Measurements from ENCODE around the gene KRT2. TPM values are rescaled to one million over a fixed set of nuclear protein-coding genes. Genes with fewer than 3 reads are reported as not detected.

KRT2 gene
- total and polyA plus RNA-seq, 10 of the 15 experiments (the other 5 are each of a cell fraction or from before 2014, with no cell fraction given): 0.08 to 0.12 TPM; not detected in 8

- BruUV-seq (replicated peaks): no TSS peak
- ChIA-PET SMC1A (ENCODE audit: uncharacterized antibody, unreplicated experiment) (no interaction called here), RAD21 (ENCODE audit: unreplicated experiment) (no interaction called here), CTCF (no interaction called here), POLR2A (no interaction called here)
- in situ Hi-C loops (cut with MboI): no loop called here
- H3K79me2 ChIP-seq (ENCODE audit: control insufficient read depth, insufficient read depth, low read length): no peaks in the 10 kb centered on the region
- H2AFZ ChIP-seq (ENCODE audit: control insufficient read depth, low read depth, low read length): no peak overlapping the region
- H3K27ac ChIP-seq (ENCODE audit: control insufficient read depth, insufficient read depth): no peak overlapping the region
- WGBS (ENCODE audit: insufficient coverage, insufficient replicate concordance, low lambda C conversion rate, missing lambda C conversion rate): 4% methylated on average over 6 of the region's 6 CpGs
- H3K9ac ChIP-seq (ENCODE audit: control insufficient read depth, insufficient read depth, low read length): no peak overlapping the region
- no peaks in the 10 kb centered on the region for H3K36me3 ChIP-seq (ENCODE audit: control insufficient read depth in 2 of 2, insufficient read depth in 2 of 2, low read length in 1 of 2)
- intact Hi-C loops (cut with micrococcal nuclease; ENCODE audit: unreplicated experiment): no loop called here
- no peak for ATAC-seq
- no peak for FAIRE-seq
- no peak for DNase-seq (ENCODE audit: low read depth, low spot score)
- H3K4me1 ChIP-seq (ENCODE audit: control insufficient read depth, insufficient read depth, low read length): no peaks in the 10 kb centered on the region
- no peak overlapping the region for H3K4me2 ChIP-seq (ENCODE audit: control insufficient read depth, insufficient read depth)
- peaks cover 0 to 3% of the 10 kb centered on the region in 2 experiments; a peak in 2 of 4 replicates for H3K27me3 ChIP-seq (replicated peaks in 1 of 2; ENCODE audit: control insufficient read depth in 2 of 2, insufficient read depth in 2 of 2, low read length in 1 of 2)
- H3K9me3 ChIP-seq (replicated peaks; ENCODE audit: control insufficient read depth, insufficient read depth, low read length): no peaks in the 10 kb centered on the region
- no peak overlapping the region for H3K4me3 ChIP-seq
- H4K20me1 ChIP-seq (ENCODE audit: control insufficient read depth, insufficient read depth): no peaks in the 10 kb centered on the region
- TF ChIP-seq JUND (IDR thresholded peaks at IDR 0.05; ENCODE audit: low read depth, low read length) (no peak), SMARCA5 (IDR thresholded peaks at IDR 0.05) (no peak), SKIL (IDR thresholded peaks at IDR 0.05; ENCODE audit: low read depth, poor library complexity, severe bottlenecking) (no peak), TCF3 (IDR thresholded peaks at IDR 0.05; ENCODE audit: borderline replicate concordance, insufficient read depth, low read depth, low read length) (no peak), TARDBP (IDR thresholded peaks at IDR 0.05; ENCODE audit: borderline replicate concordance) (no peak), TAF1 (IDR thresholded peaks at IDR 0.05; ENCODE audit: borderline replicate concordance, low read depth, low read length) (no peak), RAD21 (IDR thresholded peaks at IDR 0.05; ENCODE audit: insufficient read depth, low read depth, low read length) (no peak), ZBTB4 (CRISPR knock-in tag; IDR thresholded peaks at IDR 0.05) (no peak), STAT3 (IDR thresholded peaks at IDR 0.05; ENCODE audit: low read depth, low read length) (no peak), PML (IDR thresholded peaks at IDR 0.05; ENCODE audit: low read length) (no peak), SPI1 (IDR thresholded peaks at IDR 0.05; ENCODE audit: borderline replicate concordance, insufficient read depth, low read depth, low read length) (no peak), IKZF2 (IDR thresholded peaks at IDR 0.05) (no peak), ZSCAN29 (IDR thresholded peaks at IDR 0.05) (no peak), ZBTB11 (CRISPR knock-in tag; IDR thresholded peaks at IDR 0.05) (no peak), ZBTB33 (IDR thresholded peaks at IDR 0.05) (no peak)
Measured at GRCh38 chr12:52608161-52608560, 43.9 kb downstream of the KRT2 start.

Measured in GM12878 (cell line).